Measurements from ENCODE around the gene ATG5. TPM values are rescaled to one million over a fixed set of nuclear protein-coding genes. Genes with fewer than 3 reads are reported as not detected.

ATG5 gene
- total RNA-seq, 2 donors from 2014 or later = 29.5 to 31.4 TPM

GRCh38 chr6:106227612-106228507 is 97.7 kb downstream of the ATG5 start:
- Histone ChIP-seq H3K4me1 (ENCODE audit: control insufficient read depth, insufficient read depth, low read length) (peaks cover 7% of the 10 kb centered on the region), H3K27me3 (ENCODE audit: control insufficient read depth, insufficient read depth, low read length, poor library complexity, severe bottlenecking) (no peaks in the 10 kb centered on the region), H3K36me3 (ENCODE audit: control insufficient read depth, insufficient read depth, low read length) (no peaks in the 10 kb centered on the region), H3K27ac (ENCODE audit: low read depth, low read length) (no peak overlapping the region), H3K9me3 (ENCODE audit: control insufficient read depth, low read length) (peaks cover 18% of the 10 kb centered on the region), H3K4me3 (ENCODE audit: low read length) (peak overlapping the region; percentile 28), H3K9ac (ENCODE audit: extremely low read depth, low read length, poor library complexity, severe bottlenecking) (no peak overlapping the region)
- DNase-seq = no peak
- no peak overlapping the region for H3K27ac Mint-ChIP-seq
- H3K27me3 Mint-ChIP-seq (ENCODE audit: insufficient read depth) = no peaks in the 10 kb centered on the region
- 96 to 97% methylated on average over 17 of the region's 17 CpGs for WGBS, 2 experiments (ENCODE audit: insufficient coverage in 1 of 2, insufficient read length in 1 of 2)
- peaks cover 21% of the 10 kb centered on the region for H3K9me3 Mint-ChIP-seq
- no peak for TF ChIP-seq CTCF (conservative IDR thresholded peaks at IDR 0.05)
- no peak overlapping the region for H3K4me3 Mint-ChIP-seq
- peaks cover 32% of the 10 kb centered on the region for H3K36me3 Mint-ChIP-seq (ENCODE audit: low read depth)
- peaks cover 29% of the 10 kb centered on the region for H3K4me1 Mint-ChIP-seq

- Mint-ChIP-seq H3K4me3 (no peak overlapping the region), H3K4me1 (peaks cover 29% of the 10 kb centered on the region), H3K27me3 (ENCODE audit: insufficient read depth) (no peaks in the 10 kb centered on the region), H3K9me3 (peaks cover 21% of the 10 kb centered on the region), H3K27ac (no peak overlapping the region), H3K36me3 (ENCODE audit: low read depth) (peaks cover 32% of the 10 kb centered on the region)
- Histone ChIP-seq H3K4me3 (ENCODE audit: low read length) (peak overlapping the region; percentile 28), H3K9ac (ENCODE audit: extremely low read depth, low read length, poor library complexity, severe bottlenecking) (no peak overlapping the region), H3K9me3 (ENCODE audit: control insufficient read depth, low read length) (peaks cover 18% of the 10 kb centered on the region), H3K27me3 (ENCODE audit: control insufficient read depth, insufficient read depth, low read length, poor library complexity, severe bottlenecking) (no peaks in the 10 kb centered on the region), H3K36me3 (ENCODE audit: control insufficient read depth, insufficient read depth, low read length) (no peaks in the 10 kb centered on the region), H3K27ac (ENCODE audit: low read depth, low read length) (no peak overlapping the region), H3K4me1 (ENCODE audit: control insufficient read depth, insufficient read depth, low read length) (peaks cover 7% of the 10 kb centered on the region)
- 82% methylated on average over 2 of the region's 2 CpGs; no CpG with 5 or more reads in 1 of the 2 experiments for WGBS, 2 experiments (ENCODE audit: insufficient coverage in 1 of 2, insufficient read length in 1 of 2)
- DNase-seq = no peak
- no peak for TF ChIP-seq CTCF (conservative IDR thresholded peaks at IDR 0.05)
These were observed 98.9 kb downstream of the ATG5 start for GRCh38 chr6:106226676-106227075.

- Mint-ChIP-seq H3K4me1 (peaks cover 28% of the 10 kb centered on the region), H3K27ac (peak overlapping the region; percentile 18)
These were observed 100.0 kb downstream of the ATG5 start for GRCh38 chr6:106225581-106225980.

More at GRCh38 chr6:106225581-106225980, 100.0 kb downstream of the ATG5 start:
- DNase-seq = no peak
- peaks cover 18% of the 10 kb centered on the region for H3K9me3 ChIP-seq (ENCODE audit: control insufficient read depth, low read length)
- H3K9me3 Mint-ChIP-seq = peaks cover 21% of the 10 kb centered on the region
- H3K36me3 ChIP-seq (ENCODE audit: control insufficient read depth, insufficient read depth, low read length) = no peaks in the 10 kb centered on the region
- no peak for TF ChIP-seq CTCF (conservative IDR thresholded peaks at IDR 0.05)
- H3K4me3 Mint-ChIP-seq = no peak overlapping the region
- peak overlapping the region; percentile 13 for H3K4me3 ChIP-seq (ENCODE audit: low read length)
- peaks cover 32% of the 10 kb centered on the region for H3K36me3 Mint-ChIP-seq (ENCODE audit: low read depth)
- peaks cover 7% of the 10 kb centered on the region for H3K4me1 ChIP-seq (ENCODE audit: control insufficient read depth, insufficient read depth, low read length)
- no peaks in the 10 kb centered on the region for H3K27me3 Mint-ChIP-seq (ENCODE audit: insufficient read depth)
- H3K27me3 ChIP-seq (ENCODE audit: control insufficient read depth, insufficient read depth, low read length, poor library complexity, severe bottlenecking) = no peaks in the 10 kb centered on the region
- no peak overlapping the region for H3K27ac ChIP-seq (ENCODE audit: low read depth, low read length)
- no peak overlapping the region for H3K9ac ChIP-seq (ENCODE audit: extremely low read depth, low read length, poor library complexity, severe bottlenecking)
